RWPE1 (cell line): ENCODE results near the gene RIOX2.

ENCODE experiments used
- CTCF ChIA-PET: fragments of 350-600 bp; sonication (Branson Sonifier 250); formaldehyde crosslinking; extraction: SDS; loops from one replicate; lab custom pipeline; 2021; lab: Yijun Ruan, JAX
- POLR2A ChIA-PET: fragments of 400-600 bp; formaldehyde crosslinking; extraction: SDS; loops from one replicate; lab custom pipeline; 2020; ENCODE audit warnings: antibody characterized with exemption; ENCODE audit not compliant: low non-redundant PET; lab: Yijun Ruan, JAX
- DNase-seq: peaks from one replicate; pipeline ENCODE4 v3.0.0; 2012; ENCODE audit warnings: low spot score
- H3K27ac ChIP-seq: fragments of 450-650 bp; 2 replicates; pipeline ENCODE4 v1.5.1; 2017
- TF ChIP-seq, protein P1 (sequence below): fragments of 450-650 bp; conservative IDR thresholded peaks from 2 replicates; pipeline ENCODE4 v1.5.1; 2017; ENCODE audit warnings: low read depth, mild to moderate bottlenecking

RIOX2 gene

GRCh38 chr3:97952280-97952679 is 20.0 kb downstream of the RIOX2 start:
- DNase-seq, result no peak
- ChIA-PET CTCF (no interaction called here), POLR2A (no interaction called here)
- no peak overlapping the region for H3K27ac ChIP-seq
- TF ChIP-seq, protein P1, sequence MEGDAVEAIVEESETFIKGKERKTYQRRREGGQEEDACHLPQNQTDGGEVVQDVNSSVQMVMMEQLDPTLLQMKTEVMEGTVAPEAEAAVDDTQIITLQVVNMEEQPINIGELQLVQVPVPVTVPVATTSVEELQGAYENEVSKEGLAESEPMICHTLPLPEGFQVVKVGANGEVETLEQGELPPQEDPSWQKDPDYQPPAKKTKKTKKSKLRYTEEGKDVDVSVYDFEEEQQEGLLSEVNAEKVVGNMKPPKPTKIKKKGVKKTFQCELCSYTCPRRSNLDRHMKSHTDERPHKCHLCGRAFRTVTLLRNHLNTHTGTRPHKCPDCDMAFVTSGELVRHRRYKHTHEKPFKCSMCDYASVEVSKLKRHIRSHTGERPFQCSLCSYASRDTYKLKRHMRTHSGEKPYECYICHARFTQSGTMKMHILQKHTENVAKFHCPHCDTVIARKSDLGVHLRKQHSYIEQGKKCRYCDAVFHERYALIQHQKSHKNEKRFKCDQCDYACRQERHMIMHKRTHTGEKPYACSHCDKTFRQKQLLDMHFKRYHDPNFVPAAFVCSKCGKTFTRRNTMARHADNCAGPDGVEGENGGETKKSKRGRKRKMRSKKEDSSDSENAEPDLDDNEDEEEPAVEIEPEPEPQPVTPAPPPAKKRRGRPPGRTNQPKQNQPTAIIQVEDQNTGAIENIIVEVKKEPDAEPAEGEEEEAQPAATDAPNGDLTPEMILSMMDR, result no peak

- CTCF ChIA-PET, result interaction anchor here (0.7 kb wide), 1 partner anchor 582 kb away, joined by 6 read pairs; the partner anchor contains the start of gene GPR15
- DNase-seq, result no peak
- POLR2A ChIA-PET, result no interaction called here
- TF ChIP-seq, protein P1, result no peak
- no peak overlapping the region for H3K27ac ChIP-seq
These were observed 21.9 kb downstream of the RIOX2 start for GRCh38 chr3:97950360-97950759.

GRCh38 chr3:97949743-97950142 is 22.5 kb downstream of the RIOX2 start:
- no peak overlapping the region for H3K27ac ChIP-seq
- no peak for DNase-seq
- ChIA-PET POLR2A (no interaction called here), CTCF (no interaction called here)
- TF ChIP-seq, protein P1, result no peak

GRCh38 chr3:97949110-97949485 is 23.1 kb downstream of the RIOX2 start:
- ChIA-PET POLR2A (no interaction called here), CTCF (no interaction called here)
- DNase-seq, result no peak
- TF ChIP-seq, protein P1, result no peak
- no peak overlapping the region for H3K27ac ChIP-seq

DNA sequence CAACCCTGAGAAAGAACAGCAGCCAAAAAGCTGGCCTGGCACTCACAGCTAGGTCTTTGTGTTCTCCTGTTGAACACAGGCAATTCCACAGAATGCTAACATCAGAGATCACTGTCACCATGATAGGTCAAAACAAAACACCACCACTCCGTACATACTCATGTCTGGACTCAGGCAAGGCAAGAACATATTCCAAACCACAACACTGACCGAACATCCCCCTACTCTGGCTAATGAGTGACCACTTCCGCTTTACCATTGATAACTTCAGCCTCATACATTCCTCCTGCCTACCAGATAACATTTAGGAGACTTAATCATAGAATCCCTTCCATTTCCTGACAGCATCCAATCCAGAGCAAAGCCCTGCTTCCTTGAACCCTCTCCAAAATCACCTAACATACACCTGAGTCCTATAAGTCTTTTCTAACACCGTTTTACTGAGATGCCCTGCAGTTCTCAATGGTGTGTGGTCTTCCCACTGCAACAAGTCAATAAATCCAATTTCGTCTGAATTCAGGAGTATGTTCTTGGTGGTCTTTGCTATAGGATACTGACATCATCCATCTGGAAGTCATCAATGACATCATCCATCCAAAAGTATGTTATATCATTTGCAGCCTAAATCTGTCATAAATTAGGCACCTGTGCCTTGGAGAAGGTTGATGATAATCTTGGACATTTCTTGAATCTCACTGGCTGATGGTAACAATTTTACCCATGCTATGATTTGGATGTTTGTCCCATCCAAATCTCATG is 23.7 kb downstream of the RIOX2 start:
- ChIA-PET POLR2A (no interaction called here), CTCF (no interaction called here)
- DNase-seq, result no peak
- TF ChIP-seq, protein P1, result no peak
- no peak overlapping the region for H3K27ac ChIP-seq

GRCh38 chr3:97942801-97943546 is 29.3 kb downstream of the RIOX2 start:
- ChIA-PET CTCF (no interaction called here), POLR2A (no interaction called here)
- no peak for DNase-seq
- no peak overlapping the region for H3K27ac ChIP-seq
- TF ChIP-seq, protein P1, result no peak
